Activated CD8-positive, alpha-beta T cell treated with anti-CD3 and anti-CD28 coated beads for 36 hours (primary cell): ENCODE results near the gene ZNF710. TPM values are rescaled to one million over a fixed set of nuclear protein-coding genes. Genes with fewer than 3 reads are reported as not detected.
A peak's percentile ranks its signal among the peaks of the same experiment; 100 is the strongest.

ENCODE experiments used
- ATAC-seq: fragments of 200-7000 bp; cut with Tn5 transposase; one replicate; pipeline ENCODE4 v1.10.0; 2021; ENCODE audit warnings: mild to moderate bottlenecking, moderate library complexity
- CTCF ChIA-PET: fragments of 350-600 bp; sonication (Branson Sonifier 250); formaldehyde crosslinking; loops from one replicate; lab custom pipeline; 2021; ENCODE audit warnings: antibody characterized with exemption; lab: Charles Lee
- POLR2A ChIA-PET: fragments of 350-600 bp; sonication (Branson Sonifier 250); formaldehyde crosslinking; loops from one replicate; lab custom pipeline; 2021; ENCODE audit warnings: antibody characterized with exemption; lab: Charles Lee
- DNase-seq: peaks from one replicate; pipeline ENCODE4 v3.0.0-alpha.2; 2020
- H3K27ac Mint-ChIP-seq: one replicate; pipeline ENCODE4 v1.8.0; 2021; ENCODE audit warnings: mild to moderate bottlenecking, mixed read lengths
- H3K27me3 Mint-ChIP-seq: one replicate; pipeline ENCODE4 v1.8.0; 2021; ENCODE audit warnings: mixed read lengths
- H3K36me3 Mint-ChIP-seq: one replicate; pipeline ENCODE4 v1.8.0; 2021; ENCODE audit warnings: low read depth, mixed read lengths
- H3K4me1 Mint-ChIP-seq: one replicate; pipeline ENCODE4 v1.8.0; 2021; ENCODE audit warnings: low read depth, mixed read lengths
- H3K4me3 Mint-ChIP-seq: one replicate; pipeline ENCODE4 v1.8.0; 2021; ENCODE audit warnings: mild to moderate bottlenecking, moderate library complexity, mixed read lengths
- H3K9me3 Mint-ChIP-seq: one replicate; pipeline ENCODE4 v1.8.0; 2021; ENCODE audit warnings: mixed read lengths
- intact Hi-C: fragments of 100-400 bp; cut with micrococcal nuclease; formaldehyde crosslinking; loops from one replicate; pipeline ENCODE4 v1.10.0; 2022
- total RNA-seq, 2 experiments: library from RNA; stranded (reverse); gene quantifications; one replicate each; pipeline ENCODE4 v1.2.3, GENCODE V29; 2021
- TF ChIP-seq, protein P1 (sequence below): fragments of 200-600 bp; IDR thresholded peaks from one replicate; pipeline ENCODE4 v1.8.0; 2022; ENCODE audit warnings: antibody characterized with exemption, mild to moderate bottlenecking

ZNF710 gene
- total RNA-seq, 2 experiments from 2014 or later, result 15.2 to 17.2 TPM

DNA sequence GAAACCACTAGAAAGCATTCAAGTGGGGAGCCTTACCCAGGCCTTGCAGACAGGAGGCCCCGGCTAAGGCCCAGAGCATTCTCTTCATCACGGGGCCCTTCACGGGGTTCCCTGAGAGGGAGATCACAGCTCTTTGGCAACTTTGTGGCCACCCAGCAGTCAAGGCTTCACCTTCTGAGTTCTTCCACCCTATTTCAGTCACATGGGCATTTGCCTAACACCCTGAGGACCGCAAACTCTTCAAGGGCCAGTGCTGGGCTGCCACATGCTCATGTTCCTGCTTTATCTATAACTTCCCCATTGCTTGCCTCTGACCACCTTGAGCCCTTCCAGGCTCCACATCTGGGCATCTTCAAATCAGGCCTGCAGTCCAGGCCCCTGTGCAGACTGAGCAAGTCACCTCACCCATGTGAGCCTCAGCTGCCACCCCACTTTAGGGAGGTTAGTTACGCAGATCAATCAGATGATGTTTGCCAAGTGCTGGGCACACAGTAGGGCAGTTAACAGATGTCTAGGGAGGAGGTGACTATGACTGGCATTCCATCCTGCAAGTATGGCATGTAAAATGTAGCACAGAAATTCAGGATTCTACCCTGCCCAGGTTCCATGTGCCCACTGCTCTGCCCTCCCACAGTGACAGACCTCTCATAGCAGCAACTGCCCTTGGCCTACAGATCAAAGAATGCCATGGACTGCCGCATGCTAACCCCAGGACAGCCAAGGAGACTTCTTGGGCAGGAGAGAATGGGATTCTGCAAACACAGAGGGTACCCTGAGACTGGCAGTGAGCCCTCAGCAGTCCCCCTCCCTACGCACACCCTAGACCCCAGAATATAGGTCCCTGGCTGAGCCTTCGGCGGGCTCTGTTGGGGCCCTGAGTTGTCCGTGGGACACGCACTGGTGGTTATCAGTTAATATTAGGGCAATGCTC is 37.6 kb upstream of the ZNF710 start:
- Mint-ChIP-seq H3K36me3 (no peaks in the 10 kb centered on the region), H3K4me1 (no peaks in the 10 kb centered on the region), H3K9me3 (no peaks in the 10 kb centered on the region), H3K27ac (no peak overlapping the region), H3K4me3 (no peak overlapping the region), H3K27me3 (no peaks in the 10 kb centered on the region)
- intact Hi-C loops, result no loop called here
- DNase-seq, result no peak
- CTCF ChIA-PET, result no interaction called here
- no peak for ATAC-seq
- TF ChIP-seq, protein P1, sequence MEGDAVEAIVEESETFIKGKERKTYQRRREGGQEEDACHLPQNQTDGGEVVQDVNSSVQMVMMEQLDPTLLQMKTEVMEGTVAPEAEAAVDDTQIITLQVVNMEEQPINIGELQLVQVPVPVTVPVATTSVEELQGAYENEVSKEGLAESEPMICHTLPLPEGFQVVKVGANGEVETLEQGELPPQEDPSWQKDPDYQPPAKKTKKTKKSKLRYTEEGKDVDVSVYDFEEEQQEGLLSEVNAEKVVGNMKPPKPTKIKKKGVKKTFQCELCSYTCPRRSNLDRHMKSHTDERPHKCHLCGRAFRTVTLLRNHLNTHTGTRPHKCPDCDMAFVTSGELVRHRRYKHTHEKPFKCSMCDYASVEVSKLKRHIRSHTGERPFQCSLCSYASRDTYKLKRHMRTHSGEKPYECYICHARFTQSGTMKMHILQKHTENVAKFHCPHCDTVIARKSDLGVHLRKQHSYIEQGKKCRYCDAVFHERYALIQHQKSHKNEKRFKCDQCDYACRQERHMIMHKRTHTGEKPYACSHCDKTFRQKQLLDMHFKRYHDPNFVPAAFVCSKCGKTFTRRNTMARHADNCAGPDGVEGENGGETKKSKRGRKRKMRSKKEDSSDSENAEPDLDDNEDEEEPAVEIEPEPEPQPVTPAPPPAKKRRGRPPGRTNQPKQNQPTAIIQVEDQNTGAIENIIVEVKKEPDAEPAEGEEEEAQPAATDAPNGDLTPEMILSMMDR, result no peak
- POLR2A ChIA-PET, result no interaction called here

DNA sequence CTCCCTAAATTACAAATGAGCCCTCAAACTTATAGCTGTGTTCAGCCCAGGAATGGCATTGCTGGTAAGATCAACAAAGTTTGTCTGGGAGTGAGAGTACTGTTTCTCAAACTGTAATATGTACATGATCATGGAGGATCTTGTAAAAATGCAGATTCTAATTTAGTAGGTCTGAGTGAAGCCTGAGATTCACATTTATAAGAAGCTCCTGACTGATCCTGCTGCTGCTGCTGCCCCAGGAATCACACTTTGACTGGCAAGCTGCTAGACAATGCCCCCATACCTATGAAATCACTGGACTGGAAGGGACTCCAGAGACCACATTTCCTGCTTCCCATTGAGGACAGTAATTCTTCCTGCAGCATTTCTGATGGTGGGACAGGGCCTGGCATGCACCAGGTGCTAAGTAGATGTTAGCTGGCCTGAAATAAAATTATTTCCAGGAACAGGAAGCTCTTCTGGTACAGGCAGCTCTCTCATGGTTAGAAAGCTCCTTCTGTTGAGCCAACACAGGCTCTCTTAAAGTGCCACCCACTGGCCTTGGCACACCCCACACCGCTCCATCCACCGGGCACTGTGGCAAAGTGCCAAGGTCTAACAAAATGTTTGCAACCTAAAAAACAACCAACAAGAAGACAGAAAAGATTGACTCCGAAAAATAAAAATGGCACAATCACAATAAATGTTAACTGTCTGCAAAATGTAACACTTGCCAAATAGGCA is 36.7 kb upstream of the ZNF710 start:
- Mint-ChIP-seq H3K4me3 (no peak overlapping the region), H3K4me1 (no peaks in the 10 kb centered on the region), H3K9me3 (no peaks in the 10 kb centered on the region), H3K27ac (no peak overlapping the region), H3K36me3 (no peaks in the 10 kb centered on the region), H3K27me3 (no peaks in the 10 kb centered on the region)
- ChIA-PET CTCF (no interaction called here), POLR2A (no interaction called here)
- DNase-seq (no peak), ATAC-seq (no peak)
- intact Hi-C loops, result no loop called here
- TF ChIP-seq, protein P1, result no peak

DNA sequence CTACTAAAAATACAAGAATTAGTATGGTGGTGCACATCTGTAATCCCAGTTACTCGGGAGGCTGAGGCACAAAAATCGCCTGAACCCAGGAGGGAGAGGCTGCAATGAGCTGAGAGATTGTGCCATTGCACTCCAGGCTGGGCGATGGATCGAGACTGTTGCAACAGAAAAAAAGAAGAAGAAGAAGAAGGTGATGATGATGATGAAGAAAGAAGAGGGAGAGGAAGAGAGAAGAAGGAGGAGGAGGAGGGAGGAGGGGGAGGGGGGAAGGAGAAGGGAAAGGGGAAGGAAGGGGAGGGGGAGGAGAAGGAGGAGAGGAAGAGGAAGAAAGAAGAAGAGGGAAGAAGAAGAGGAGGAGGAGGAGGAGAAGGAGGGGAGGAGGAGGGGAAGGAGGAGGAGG is 33.2 kb upstream of the ZNF710 start:
- Mint-ChIP-seq H3K4me1 (no peaks in the 10 kb centered on the region), H3K4me3 (no peak overlapping the region), H3K9me3 (no peaks in the 10 kb centered on the region), H3K27me3 (no peaks in the 10 kb centered on the region), H3K27ac (no peak overlapping the region), H3K36me3 (no peaks in the 10 kb centered on the region)
- CTCF ChIA-PET, result no interaction called here
- intact Hi-C loops, result no loop called here
- POLR2A ChIA-PET, result interaction anchor here (0.6 kb wide), 1 partner anchor 10 kb away, joined by 3 read pairs; no protein-coding TSS in a partner anchor
- ATAC-seq (no peak), DNase-seq (no peak)
- TF ChIP-seq, protein P1, result no peak

DNA sequence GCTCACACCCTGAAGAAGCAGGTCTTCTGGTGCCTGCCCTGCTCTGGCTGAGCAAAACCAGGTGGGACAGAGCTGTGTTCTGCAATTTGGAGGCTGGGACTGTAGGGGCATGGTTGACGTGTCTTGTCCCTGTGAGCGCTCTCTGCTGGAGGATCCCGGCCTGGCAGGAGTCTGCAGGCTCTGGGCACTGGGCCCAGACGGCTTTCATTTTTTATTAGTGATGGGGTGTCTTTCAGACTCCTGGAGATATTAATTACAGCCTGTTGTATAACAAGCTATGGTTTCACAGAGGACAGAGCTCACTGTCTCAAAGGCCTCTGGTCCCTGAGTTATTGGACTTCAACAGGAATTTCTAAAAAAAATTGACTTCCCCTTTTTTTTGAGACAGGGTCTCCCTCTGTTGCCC is 29.5 kb upstream of the ZNF710 start:
- ChIA-PET CTCF (interaction anchor here (0.8 to 1.9 kb wide), 9 partner anchors 9 to 211 kb away, joined by 3 to 8 read pairs (median 4); no protein-coding TSS in a partner anchor), POLR2A (interaction anchor here (0.5 to 1.1 kb wide), 2 partner anchors 31 to 176 kb away, joined by 3 read pairs; no protein-coding TSS in a partner anchor)
- TF ChIP-seq, protein P1, result peak; percentile 39
- intact Hi-C loops, result no loop called here
- H3K36me3 Mint-ChIP-seq, result no peaks in the 10 kb centered on the region
- no peaks in the 10 kb centered on the region for H3K9me3 Mint-ChIP-seq
- H3K27me3 Mint-ChIP-seq, result no peaks in the 10 kb centered on the region
- peak; percentile 87 for ATAC-seq
- no peaks in the 10 kb centered on the region for H3K4me1 Mint-ChIP-seq
- DNase-seq, result peak; percentile 71
- H3K4me3 Mint-ChIP-seq, result no peak overlapping the region
- no peak overlapping the region for H3K27ac Mint-ChIP-seq
